ENCODE data around the gene PANK4.

DNA sequence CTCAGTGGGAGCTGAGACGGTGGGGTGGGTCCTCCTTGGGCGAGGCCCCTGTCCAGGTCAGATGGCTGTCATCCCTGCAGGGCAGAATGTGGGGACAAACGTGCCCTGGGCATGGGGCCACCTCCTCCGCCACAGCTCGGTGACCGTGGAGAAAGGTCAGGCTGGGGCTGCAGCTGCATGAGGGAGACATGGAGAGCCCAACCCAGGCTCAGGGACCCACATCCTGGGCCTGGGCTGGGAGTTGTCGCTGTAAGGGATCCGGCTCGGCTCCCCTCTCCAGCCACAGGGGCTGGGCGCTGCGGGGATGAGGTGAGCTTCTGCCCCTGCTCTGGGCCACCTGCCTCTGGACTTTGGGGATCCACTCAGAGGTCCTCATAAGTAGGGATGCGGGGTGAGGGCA is 50.8 kb downstream of the PANK4 start:
- TF ChIP-seq MYC (IDR thresholded peaks at IDR 0.05; ENCODE audit: borderline replicate concordance, low read length) (no peak), POLR2A (IDR thresholded peaks at IDR 0.05; ENCODE audit: low read length) (no peak), POLR2AphosphoS2 (conservative IDR thresholded peaks at IDR 0.05; ENCODE audit: low read length) (no peak), CHD2 (IDR thresholded peaks at IDR 0.05; ENCODE audit: low read length, partially characterized antibody) (no peak), PHF8 (IDR thresholded peaks at IDR 0.05; ENCODE audit: borderline replicate concordance, low read depth) (no peak), TP53 (CRISPR knock-in tag; IDR thresholded peaks at IDR 0.05) (no peak), NR3C1 (IDR thresholded peaks at IDR 0.05) (no peak)
- TF ChIP-seq, protein P1, sequence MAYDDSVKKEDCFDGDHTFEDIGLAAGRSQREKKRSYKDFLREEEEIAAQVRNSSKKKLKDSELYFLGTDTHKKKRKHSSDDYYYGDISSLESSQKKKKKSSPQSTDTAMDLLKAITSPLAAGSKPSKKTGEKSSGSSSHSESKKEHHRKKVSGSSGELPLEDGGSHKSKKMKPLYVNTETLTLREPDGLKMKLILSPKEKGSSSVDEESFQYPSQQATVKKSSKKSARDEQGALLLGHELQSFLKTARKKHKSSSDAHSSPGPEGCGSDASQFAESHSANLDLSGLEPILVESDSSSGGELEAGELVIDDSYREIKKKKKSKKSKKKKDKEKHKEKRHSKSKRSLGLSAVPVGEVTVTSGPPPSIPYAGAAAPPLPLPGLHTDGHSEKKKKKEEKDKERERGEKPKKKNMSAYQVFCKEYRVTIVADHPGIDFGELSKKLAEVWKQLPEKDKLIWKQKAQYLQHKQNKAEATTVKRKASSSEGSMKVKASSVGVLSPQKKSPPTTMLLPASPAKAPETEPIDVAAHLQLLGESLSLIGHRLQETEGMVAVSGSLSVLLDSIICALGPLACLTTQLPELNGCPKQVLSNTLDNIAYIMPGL (CRISPR knock-in tag; IDR thresholded peaks at IDR 0.05; ENCODE audit: borderline replicate concordance), result no peak
- TF ChIP-seq, protein P2, sequence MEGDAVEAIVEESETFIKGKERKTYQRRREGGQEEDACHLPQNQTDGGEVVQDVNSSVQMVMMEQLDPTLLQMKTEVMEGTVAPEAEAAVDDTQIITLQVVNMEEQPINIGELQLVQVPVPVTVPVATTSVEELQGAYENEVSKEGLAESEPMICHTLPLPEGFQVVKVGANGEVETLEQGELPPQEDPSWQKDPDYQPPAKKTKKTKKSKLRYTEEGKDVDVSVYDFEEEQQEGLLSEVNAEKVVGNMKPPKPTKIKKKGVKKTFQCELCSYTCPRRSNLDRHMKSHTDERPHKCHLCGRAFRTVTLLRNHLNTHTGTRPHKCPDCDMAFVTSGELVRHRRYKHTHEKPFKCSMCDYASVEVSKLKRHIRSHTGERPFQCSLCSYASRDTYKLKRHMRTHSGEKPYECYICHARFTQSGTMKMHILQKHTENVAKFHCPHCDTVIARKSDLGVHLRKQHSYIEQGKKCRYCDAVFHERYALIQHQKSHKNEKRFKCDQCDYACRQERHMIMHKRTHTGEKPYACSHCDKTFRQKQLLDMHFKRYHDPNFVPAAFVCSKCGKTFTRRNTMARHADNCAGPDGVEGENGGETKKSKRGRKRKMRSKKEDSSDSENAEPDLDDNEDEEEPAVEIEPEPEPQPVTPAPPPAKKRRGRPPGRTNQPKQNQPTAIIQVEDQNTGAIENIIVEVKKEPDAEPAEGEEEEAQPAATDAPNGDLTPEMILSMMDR (IDR thresholded peaks at IDR 0.05), result no peak
- TF ChIP-seq, protein P3, sequence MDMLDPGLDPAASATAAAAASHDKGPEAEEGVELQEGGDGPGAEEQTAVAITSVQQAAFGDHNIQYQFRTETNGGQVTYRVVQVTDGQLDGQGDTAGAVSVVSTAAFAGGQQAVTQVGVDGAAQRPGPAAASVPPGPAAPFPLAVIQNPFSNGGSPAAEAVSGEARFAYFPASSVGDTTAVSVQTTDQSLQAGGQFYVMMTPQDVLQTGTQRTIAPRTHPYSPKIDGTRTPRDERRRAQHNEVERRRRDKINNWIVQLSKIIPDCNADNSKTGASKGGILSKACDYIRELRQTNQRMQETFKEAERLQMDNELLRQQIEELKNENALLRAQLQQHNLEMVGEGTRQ (IDR thresholded peaks at IDR 0.05), result no peak
- TF ChIP-seq, protein P4, sequence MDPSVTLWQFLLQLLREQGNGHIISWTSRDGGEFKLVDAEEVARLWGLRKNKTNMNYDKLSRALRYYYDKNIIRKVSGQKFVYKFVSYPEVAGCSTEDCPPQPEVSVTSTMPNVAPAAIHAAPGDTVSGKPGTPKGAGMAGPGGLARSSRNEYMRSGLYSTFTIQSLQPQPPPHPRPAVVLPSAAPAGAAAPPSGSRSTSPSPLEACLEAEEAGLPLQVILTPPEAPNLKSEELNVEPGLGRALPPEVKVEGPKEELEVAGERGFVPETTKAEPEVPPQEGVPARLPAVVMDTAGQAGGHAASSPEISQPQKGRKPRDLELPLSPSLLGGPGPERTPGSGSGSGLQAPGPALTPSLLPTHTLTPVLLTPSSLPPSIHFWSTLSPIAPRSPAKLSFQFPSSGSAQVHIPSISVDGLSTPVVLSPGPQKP (IDR thresholded peaks at IDR 0.05; ENCODE audit: low read depth, low read length), result no peak

All from A549 (cell line).